HPDE6-E6E7 (cell line): Measurements from ENCODE around the gene TPM4.

ENCODE experiments used
- DNase-seq: peaks from one replicate; pipeline ENCODE4 v3.0.0; 2011; ENCODE audit warnings: missing footprints; ENCODE audit errors: extremely low spot score

TPM4 gene

DNA sequence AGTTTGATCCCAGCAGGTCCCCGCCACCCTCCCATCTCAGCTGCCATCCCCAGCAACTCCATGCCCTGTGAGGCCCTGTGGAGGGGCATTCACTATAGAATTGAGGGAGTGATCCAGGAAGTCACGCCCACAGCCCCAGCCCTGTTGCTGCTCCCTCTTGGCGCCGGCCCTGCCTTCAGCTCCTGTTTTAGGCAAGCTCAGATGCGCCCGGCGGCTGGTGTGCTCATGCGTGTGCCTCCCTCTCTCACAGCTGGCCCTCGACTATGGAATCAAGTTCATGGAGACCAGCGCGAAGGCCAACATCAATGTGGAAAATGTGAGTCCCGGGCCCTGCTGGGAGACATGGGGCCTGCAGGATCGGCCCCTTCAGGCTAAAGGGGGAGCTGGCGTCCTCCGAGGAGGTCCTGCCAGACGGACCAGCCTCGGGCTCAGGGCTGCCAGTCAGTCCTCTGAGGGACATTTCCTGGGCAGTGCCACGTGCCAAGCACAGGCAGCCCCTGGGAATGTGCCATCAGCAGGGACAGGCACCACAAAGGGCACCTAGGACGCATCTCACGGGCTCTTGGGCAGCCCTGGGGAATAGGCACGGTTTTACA is 51.6 kb downstream of the TPM4 start:
- no peak for DNase-seq

DNA sequence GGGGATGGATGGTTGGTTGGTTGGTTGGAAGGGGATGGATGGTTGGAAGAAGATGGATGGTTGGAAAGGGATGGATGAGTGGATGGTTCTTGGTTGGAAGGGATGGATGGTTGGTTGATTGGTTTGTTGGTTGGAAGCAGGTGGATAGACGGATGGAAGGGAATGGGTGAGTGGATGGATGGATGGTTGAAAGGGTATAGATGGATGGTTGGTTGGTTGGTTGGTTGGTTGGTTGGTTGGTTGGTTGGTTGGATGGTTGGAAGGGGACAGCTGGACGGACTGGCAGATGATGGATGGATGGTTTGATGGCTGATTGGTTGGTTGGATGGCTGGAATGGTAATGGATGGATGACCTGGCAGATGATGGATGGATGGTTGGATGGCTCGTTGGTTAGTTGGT is 55.4 kb downstream of the TPM4 start:
- no peak for DNase-seq

DNA sequence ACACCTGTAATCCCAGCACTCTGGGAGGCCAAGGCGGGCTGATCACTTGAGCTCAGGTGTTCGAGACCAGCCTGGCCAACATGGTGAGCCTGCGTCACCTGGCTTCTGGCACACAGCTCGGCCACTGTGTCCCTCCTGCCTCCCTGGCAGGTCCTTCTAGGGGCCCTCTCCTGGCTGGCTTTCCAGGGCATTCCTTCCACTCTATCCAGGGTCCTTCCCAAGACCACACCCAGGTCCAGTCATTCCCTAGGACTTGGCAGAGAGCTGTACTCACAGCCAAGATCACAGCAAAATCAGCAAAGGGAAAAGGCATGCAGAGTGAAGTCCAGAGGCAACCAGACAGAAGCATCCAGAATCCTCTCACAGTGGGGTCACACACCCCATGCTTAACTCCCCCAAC is 57.5 kb downstream of the TPM4 start:
- no peak for DNase-seq

DNA sequence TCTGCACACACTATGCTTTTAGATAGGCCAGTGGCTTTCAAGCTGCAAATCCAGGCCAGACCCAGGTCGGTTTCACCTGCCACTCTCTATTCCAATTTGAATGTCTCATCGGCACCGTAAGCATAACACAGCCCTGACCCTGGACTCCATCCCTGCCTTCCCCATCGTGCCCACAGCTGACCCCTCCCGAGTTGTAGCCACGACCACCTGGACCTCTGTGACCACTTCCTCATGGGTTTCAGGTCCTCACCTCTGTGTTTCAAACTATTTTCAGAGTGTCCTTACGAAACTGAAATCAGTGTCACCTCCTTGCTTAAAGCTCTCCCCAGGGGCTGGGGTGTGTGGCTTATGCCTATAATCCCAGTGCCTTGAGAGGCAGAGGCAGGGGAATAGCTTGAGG is 58.2 kb downstream of the TPM4 start:
- no peak for DNase-seq

DNA sequence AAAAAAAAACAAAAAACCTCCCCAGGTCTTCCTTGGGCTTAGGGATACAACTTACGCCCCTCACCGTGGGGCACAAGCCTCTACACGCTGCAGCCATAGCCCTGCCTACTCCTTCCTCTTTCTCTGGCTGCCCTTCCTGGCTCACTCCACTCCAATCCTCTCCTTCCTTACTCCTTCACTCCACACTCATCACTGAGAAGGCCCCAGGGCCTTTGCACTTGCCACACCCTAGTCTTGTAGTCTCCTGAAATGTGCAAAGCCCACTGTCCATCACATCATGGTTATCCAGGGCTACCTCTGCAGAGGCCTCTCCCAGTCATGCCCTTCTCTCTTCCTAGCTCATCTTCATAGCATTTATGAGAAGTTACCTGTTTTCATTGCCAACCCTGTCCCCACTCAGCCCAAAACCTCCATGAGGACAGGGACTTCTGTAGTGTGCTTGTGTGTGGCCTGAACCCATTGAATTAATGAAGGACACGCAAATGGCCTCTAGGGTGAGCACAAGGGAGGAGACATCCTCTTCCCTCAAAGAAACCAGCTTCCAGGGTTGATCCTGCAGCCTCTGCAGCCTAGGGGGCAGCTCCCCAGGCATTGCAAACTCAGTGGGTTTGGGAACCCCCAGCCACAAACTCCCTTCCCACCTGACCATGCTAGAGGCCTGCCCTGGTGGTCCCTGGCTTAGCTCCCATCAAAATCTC is 59.3 kb downstream of the TPM4 start:
- DNase-seq = no peak

DNA sequence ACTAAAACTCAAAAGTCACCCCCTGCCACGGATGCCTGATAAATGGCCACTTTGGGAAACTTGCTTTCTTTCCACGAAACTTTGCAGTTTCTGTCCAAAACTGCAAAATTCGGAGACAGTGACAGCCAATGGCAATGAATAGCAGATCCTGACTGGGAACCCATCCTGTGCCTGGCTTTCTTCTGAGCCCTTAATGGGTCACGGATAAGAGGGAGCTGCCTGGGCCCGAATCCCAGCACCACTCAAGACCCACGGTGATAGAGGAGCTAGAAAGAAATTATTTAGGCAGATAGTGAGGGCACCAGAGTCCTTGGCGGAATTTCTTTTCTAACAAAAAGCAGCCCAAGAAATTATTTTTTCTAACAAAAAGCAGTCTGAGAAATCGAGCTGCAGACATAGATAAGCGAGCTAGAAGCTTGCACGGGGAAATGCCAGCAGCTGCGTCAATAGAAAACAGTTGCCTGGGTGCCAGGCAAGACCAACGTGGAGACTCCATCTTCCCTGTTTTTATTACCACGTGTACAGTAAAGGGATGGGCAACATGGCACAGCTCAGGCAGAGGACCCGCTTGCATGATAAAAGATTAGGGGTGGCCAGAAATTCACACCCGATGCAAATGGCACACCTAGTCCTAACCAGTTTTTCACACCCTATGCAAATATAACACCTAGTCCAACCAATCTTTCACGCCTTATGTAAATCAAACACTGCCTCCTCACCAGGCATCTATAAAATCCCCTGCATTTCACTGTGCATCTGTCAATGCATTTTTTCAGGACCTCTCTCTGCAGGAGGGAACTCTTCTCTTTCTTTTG is 60.1 kb downstream of the TPM4 start:
- no peak for DNase-seq

DNA sequence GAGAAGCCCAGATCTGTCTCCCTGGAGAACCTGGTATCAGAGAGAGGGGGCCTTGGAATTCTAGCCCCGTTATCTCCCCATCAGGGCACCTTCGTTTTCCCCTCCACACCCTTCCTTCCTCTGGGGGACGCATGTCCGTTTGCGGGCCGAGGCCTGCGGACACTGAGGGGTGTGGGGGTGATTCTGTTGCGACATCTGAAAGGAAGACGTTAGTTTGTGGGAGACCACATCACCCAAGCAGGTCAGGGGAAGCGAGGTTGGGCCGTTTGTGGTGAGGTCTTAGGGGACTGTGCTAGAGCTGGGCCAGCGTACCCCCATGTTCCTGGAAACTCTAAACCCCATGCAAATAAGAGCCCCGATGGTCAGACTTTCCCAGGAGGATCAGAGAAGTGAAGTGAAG is 63.5 kb downstream of the TPM4 start:
- DNase-seq = no peak

DNA sequence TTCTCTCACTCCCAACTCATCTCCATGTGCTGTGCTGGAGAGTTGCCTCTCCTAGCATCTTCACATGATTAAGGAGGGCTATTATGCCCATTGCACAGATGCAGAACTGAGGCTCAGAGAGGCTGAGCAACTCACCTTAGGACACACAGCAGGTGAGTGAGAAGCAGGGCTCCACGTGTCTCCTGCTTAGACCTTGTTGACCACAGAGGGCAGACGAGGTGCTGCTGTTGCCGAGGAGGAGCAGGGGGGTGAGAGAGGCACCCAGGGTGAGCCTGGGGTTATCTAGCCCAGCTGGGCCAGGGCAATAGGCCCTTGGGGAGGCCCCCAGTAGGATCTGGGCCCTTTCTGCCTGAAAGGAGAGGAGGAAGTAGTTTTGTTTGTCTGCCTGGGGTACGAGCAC is 64.7 kb downstream of the TPM4 start:
- DNase-seq = no peak

DNA sequence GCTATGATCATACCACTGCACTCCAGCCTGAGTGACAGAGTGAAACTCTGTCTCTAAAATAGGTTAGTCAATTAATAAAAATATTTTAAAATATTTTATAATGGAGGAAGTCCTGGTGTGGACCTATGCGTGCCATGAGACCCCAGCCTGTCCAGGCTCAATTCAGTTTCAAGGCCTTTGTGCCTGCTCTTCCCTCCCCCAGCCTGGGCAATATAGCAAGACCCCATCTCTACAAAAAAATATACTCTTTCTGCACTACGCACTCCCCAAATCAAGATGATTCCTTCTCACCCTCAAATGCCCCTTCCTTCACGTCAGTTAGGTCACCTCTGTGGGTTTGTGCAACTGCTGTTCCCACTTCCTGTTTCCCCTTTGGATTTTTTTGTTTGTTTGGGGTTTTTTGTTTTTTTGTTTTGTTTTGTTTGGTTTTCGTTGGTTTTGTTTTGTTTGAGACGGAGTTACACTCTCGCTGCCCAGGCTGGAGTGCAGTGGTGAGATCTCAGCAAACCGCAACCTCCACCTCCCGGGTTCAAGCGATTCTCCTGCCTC is 65.8 kb downstream of the TPM4 start:
- no peak for DNase-seq

DNA sequence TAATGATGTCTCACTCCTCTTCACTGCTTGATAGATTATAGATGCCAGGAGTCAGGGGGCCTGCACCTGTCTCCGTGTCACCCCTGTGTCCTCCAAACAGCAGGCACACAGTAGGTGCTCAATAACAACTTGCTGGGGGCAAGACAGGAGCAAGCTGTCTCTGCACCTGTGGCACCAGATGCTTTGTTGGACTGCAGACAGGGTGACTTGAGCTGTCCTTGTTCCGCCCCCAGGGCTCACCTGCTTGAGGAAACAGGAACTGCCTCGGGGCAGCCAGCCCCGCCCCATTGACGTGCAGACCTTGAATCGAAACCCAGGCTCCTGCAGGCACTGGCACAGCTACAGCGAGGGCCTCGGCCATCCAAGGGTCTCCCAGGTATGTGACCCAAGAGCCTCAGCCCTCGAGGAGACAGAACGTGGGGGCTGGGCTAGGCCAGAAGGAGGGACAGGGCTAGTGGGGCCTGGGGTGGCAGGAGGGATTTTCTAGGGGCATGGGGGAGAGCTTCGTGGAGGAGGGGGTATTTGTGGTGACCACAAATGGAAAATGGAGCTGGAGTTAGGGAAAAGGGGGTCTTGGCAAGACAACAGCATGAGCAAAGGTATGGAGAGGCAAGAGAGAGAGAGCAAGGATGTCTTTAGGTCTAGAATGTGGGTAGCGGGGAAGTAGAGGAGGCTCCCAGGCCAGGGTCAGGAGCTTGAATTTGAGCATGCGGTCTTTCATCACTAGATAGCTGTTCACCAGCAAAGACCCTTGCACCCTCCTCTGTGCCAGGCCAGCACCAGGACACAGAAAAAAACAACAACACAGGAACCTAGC is 67.3 kb downstream of the TPM4 start, which contains the start of gene HSH2D:
Gene HSH2D (plus strand): TSS at position 287 of the 817 bp plus-strand sequence. CDS start 5,066 bp downstream, outside the sequence.
- DNase-seq = peak; percentile 85

DNA sequence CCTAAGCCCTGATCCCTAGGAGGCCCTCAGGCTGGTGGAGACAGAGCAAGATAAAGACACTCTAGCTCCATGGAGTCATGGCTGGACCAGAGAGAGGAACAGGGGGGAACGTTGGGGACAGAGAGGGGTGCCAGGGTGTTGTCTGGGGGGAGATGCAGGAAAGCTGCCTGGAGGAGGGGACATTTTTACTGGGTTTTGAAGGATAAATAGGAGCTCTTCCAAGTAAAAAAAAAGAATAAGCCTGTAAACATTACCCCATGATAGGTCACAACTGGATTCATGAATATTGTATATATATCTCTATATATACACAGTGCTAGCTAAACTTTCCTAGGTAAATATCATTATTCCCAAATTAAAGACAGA is 67.9 kb downstream of the TPM4 start:
- DNase-seq = no peak

DNA sequence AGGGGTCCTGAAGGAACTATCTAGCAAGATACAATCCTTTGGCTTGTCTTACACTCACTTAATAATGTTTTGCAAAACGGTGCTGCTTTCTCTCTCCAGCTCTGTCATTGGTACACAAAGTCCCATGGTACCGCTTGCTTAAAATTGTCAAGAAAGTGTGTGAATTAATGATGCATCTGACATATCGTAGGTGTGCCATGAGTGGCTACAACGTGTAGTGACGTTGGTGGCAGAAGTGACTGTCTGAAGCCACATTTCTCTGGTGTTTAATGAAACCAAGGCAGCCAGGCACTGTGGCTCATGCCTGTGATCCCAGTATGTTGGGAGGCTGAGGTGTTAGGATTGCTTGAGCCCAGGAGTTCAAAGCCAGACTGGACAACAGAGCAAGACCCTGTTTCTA is 69.8 kb downstream of the TPM4 start:
- no peak for DNase-seq

DNA sequence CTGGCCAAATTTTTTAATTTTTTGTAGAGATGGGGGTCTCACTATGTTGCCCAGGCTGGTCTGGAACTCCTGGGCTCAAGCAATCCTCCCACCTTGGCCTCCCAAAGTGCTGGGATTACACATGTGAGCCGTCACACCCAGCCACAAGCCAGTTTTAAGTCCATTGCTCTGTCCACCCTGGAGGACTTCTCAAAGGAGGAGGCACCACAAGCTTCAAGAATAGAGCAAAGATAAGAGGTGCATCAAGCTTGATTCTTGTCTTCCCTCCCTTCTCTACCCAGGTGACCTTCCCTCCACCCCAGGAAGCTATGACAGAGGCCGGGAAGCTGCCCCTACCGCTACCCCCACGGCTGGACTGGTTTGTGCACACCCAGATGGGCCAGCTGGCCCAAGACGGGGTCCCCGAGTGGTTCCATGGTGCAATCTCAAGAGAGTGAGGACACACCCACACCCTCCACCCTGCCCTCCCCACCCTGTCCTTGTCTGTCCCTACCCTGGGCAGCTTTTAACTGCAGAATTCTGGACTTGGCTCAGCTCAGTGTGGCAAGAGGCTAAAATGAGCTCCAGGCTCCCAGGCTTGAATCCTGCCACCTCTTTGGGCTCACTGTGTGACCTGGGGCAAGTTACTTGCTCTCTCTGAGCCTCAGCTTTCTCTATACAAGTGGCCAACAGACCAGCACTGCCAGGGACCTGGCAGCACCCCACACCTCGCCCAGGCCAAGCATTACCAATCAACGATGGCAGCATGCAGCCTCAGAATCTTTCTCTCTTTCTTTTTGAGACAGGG is 72.3 kb downstream of the TPM4 start:
- no peak for DNase-seq
